ENCODE measurements around the gene S1PR3. TPM values are rescaled to one million over a fixed set of nuclear protein-coding genes. Genes with fewer than 3 reads are reported as not detected.

Gene S1PR3
- total and polyA plus RNA-seq, 9 donors: 1.9 to 18.5 (median 5.9) TPM

DNA sequence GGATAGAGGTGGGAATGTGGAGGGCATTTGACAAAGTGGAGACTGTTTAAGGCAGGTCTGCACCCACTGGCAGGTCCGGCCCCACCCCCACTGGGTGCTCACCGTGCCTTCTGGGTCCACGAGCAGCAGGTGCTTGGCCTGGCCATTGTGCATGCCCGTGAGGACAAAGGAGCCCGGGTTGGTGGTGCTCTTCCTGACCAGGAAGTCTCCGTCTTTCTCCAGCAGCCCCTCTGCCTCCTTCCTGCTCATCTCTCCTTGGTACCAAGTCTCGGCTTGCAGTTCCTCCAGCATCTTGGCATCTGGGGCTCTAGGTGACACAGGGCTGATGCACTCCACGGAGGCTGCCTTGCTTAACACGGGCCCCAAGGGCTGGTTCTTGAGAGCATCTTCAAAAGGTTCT lies 46.6 kb downstream of the S1PR3 start:
- no peaks in the 10 kb centered on the region for H3K36me3 ChIP-seq
- WGBS, 3 donors: 86 to 93% (median 93%) methylated on average over 9 of the region's 9 CpGs
- H3K4me3 ChIP-seq: no peak overlapping the region
- DNase-seq: no peak
- intact Hi-C loops (cut with DNase I): no loop called here
- no peaks in the 10 kb centered on the region for H3K9me3 ChIP-seq
- no peaks in the 10 kb centered on the region for H3K4me1 ChIP-seq (ENCODE audit: insufficient read depth)
- H3K27me3 ChIP-seq: no peaks in the 10 kb centered on the region
- TF ChIP-seq EP300 (IDR thresholded peaks at IDR 0.05) (no peak), POLR2A (IDR thresholded peaks at IDR 0.05) (no peak), CTCF (IDR thresholded peaks at IDR 0.05) (no peak)
- H3K27ac ChIP-seq: no peak overlapping the region

DNA sequence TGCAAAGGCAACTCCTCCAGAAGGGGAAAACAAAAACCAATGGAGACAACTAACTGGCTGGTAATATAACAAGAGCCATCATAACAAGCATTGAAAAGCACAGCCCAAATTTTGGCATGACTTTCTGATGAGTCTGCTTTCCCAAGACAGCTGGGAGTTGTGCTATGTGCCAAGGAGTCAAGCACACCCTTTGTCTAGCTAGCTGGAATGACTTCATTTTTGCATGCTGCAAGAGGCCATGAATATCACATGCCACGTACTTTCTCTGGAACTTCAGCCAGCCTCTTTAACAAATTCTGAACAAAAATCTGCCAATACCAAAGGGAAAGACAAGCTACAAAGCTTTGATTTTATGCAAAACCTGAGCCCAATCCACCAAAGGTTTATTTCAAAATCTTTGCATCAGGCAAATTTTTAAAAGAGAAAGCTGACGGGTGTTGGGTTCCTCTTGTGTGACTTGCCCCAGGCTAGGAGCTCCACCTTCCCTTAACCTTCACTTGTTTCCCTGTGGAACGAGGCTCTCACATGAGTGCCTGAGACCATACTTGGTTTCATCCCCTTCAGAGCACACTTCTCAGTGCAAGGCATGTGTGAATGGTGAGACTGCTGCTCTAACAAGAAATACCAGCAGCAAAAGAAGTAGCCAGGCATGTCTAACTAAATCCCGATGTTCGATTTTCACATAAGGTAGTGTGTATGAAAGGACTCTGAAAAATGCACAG lies 47.3 kb downstream of the S1PR3 start:
- no peak overlapping the region for H3K27ac ChIP-seq
- no peaks in the 10 kb centered on the region for H3K4me1 ChIP-seq (ENCODE audit: insufficient read depth)
- TF ChIP-seq EP300 (IDR thresholded peaks at IDR 0.05) (no peak), CTCF (IDR thresholded peaks at IDR 0.05) (no peak), POLR2A (IDR thresholded peaks at IDR 0.05) (no peak)
- H3K4me3 ChIP-seq: no peak overlapping the region
- intact Hi-C loops (cut with DNase I): no loop called here
- no peaks in the 10 kb centered on the region for H3K27me3 ChIP-seq
- no peak for DNase-seq
- no peaks in the 10 kb centered on the region for H3K36me3 ChIP-seq
- H3K9me3 ChIP-seq: no peaks in the 10 kb centered on the region
- 55 to 69% (median 64%) methylated on average over 5 of the region's 5 CpGs for WGBS, 3 donors

GRCh38 chr9:89039104-89039465 lies 47.8 kb downstream of the S1PR3 start:
- no peak for DNase-seq
- Histone ChIP-seq H3K27me3 (no peaks in the 10 kb centered on the region), H3K27ac (no peak overlapping the region), H3K4me1 (ENCODE audit: insufficient read depth) (no peaks in the 10 kb centered on the region), H3K36me3 (no peaks in the 10 kb centered on the region), H3K9me3 (no peaks in the 10 kb centered on the region), H3K4me3 (no peak overlapping the region)
- no peak for TF ChIP-seq CTCF (IDR thresholded peaks at IDR 0.05)
- no peak for TF ChIP-seq EP300 (IDR thresholded peaks at IDR 0.05)
- TF ChIP-seq POLR2A (IDR thresholded peaks at IDR 0.05): no peak
- intact Hi-C loops (cut with DNase I): no loop called here
- WGBS, 3 donors: 94 to 98% (median 95%) methylated on average over 4 of the region's 4 CpGs

- 96 to 97% (median 97%) methylated on average over 2 of the region's 2 CpGs for WGBS, 3 donors
- Histone ChIP-seq H3K27me3 (no peaks in the 10 kb centered on the region), H3K27ac (no peak overlapping the region), H3K36me3 (no peaks in the 10 kb centered on the region), H3K4me1 (ENCODE audit: insufficient read depth) (no peaks in the 10 kb centered on the region), H3K4me3 (no peak overlapping the region), H3K9me3 (no peaks in the 10 kb centered on the region)
- TF ChIP-seq POLR2A (IDR thresholded peaks at IDR 0.05) (no peak), CTCF (IDR thresholded peaks at IDR 0.05) (no peak), EP300 (IDR thresholded peaks at IDR 0.05) (no peak)
- DNase-seq: no peak
- intact Hi-C loops (cut with DNase I): no loop called here
Measured at GRCh38 chr9:89039664-89040063, 48.4 kb downstream of the S1PR3 start.

All from ovary (tissue), 9 donors.